Femur (tissue), 1 donor: Measurements from ENCODE around the gene CLMN.

Source experiments
- DNase-seq: peaks from one replicate; pipeline ENCODE4 v3.0.0-alpha.2; 2017

CLMN gene

GRCh38 chr14:95258754-95259593 is 60.7 kb downstream of the CLMN start:
- DNase-seq: no peak

- DNase-seq: peak; percentile 4
These were observed 61.6 kb downstream of the CLMN start for GRCh38 chr14:95258156-95258555.

- DNase-seq: peak; percentile 6
These were observed 62.2 kb downstream of the CLMN start for GRCh38 chr14:95257521-95257920.

- DNase-seq: peak; percentile 0
These were observed 63.0 kb downstream of the CLMN start for GRCh38 chr14:95256776-95257060.

GRCh38 chr14:95256002-95256775 is 63.5 kb downstream of the CLMN start:
- peak; percentile 4 for DNase-seq

GRCh38 chr14:95255487-95255886 is 64.2 kb downstream of the CLMN start:
- peak; percentile 48 for DNase-seq

GRCh38 chr14:95255013-95255412 is 64.7 kb downstream of the CLMN start:
- DNase-seq: peak; percentile 1

- no peak for DNase-seq
These were observed 65.4 kb downstream of the CLMN start for GRCh38 chr14:95254288-95254687.

GRCh38 chr14:95253039-95253630 is 66.6 kb downstream of the CLMN start:
- no peak for DNase-seq

GRCh38 chr14:95252219-95252618 is 67.5 kb downstream of the CLMN start:
- no peak for DNase-seq

GRCh38 chr14:95250936-95251335 is 68.8 kb downstream of the CLMN start:
- DNase-seq: no peak

GRCh38 chr14:95250140-95250769 is 69.5 kb downstream of the CLMN start:
- DNase-seq: no peak

GRCh38 chr14:95248432-95248831 is 71.3 kb downstream of the CLMN start:
- DNase-seq: no peak

GRCh38 chr14:95246870-95247269 is 72.8 kb downstream of the CLMN start:
- DNase-seq: no peak

GRCh38 chr14:95245334-95245733 is 74.4 kb downstream of the CLMN start:
- DNase-seq: no peak

GRCh38 chr14:95244587-95244986 is 75.1 kb downstream of the CLMN start:
- no peak for DNase-seq

GRCh38 chr14:95242870-95243269 is 76.8 kb downstream of the CLMN start:
- DNase-seq: no peak

GRCh38 chr14:95240859-95241813 is 78.6 kb downstream of the CLMN start:
- no peak for DNase-seq

GRCh38 chr14:95238487-95239298 is 81.0 kb downstream of the CLMN start:
- no peak for DNase-seq

GRCh38 chr14:95237958-95238340 is 81.8 kb downstream of the CLMN start:
- DNase-seq: peak; percentile 73
